GM12878 (cell line): ENCODE results near the gene NPTN. TPM values are rescaled to one million over a fixed set of nuclear protein-coding genes. Genes with fewer than 3 reads are reported as not detected.

ENCODE experiments used
- ATAC-seq: fragments of 200-7000 bp; cut with Tn5 transposase; 3 replicates; pipeline ENCODE4 v1.9.1; 2020; ENCODE audit warnings: mild to moderate bottlenecking, moderate library complexity
- BruUV-seq: library from RNA; stranded (reverse); fragments of 400-500 nt; replicated peaks from 2 replicates; lab custom pipeline; 2021; lab: Mats Ljungman, UMichigan
- CTCF ChIA-PET: fragments of 300-600 bp; sonication (Branson Sonifier 250); formaldehyde crosslinking; extraction: SDS; loops from one replicate; lab custom pipeline; 2021; ENCODE audit warnings: inconsistent platforms; lab: Yijun Ruan, JAX
- POLR2A ChIA-PET: fragments of 350-600 bp; formaldehyde crosslinking; extraction: SDS; loops from one replicate; lab custom pipeline; 2021; ENCODE audit warnings: inconsistent platforms; lab: Charles Lee
- RAD21 ChIA-PET: fragments of 300-600 bp; sonication (Branson Sonifier 250); formaldehyde crosslinking; loops from one replicate; lab custom pipeline; 2023; ENCODE audit warnings: antibody characterized with exemption; ENCODE audit not compliant: unreplicated experiment; lab: Charles Lee
- SMC1A ChIA-PET: fragments of 300-600 bp; sonication (Branson Sonifier 250); formaldehyde crosslinking; loops from one replicate; lab custom pipeline; 2023; ENCODE audit not compliant: unreplicated experiment, uncharacterized antibody; lab: Charles Lee
- DNase-seq: peaks from one replicate; pipeline ENCODE4 v3.0.0-alpha.2; 2011; ENCODE audit warnings: low read depth, low spot score
- FAIRE-seq: peaks from 3 replicates; lab custom pipeline; 2011; peaks lifted over from hg19 to GRCh38; lab: Jason Lieb, UNC
- H2AFZ ChIP-seq: 2 replicates; pipeline ENCODE4 v1.6.0; 2011; ENCODE audit warnings: low read depth, low read length, control low read depth; ENCODE audit not compliant: control insufficient read depth
- H3K27ac ChIP-seq: 2 replicates; pipeline ENCODE4 v1.5.1; 2011; ENCODE audit warnings: control low read depth; ENCODE audit not compliant: control insufficient read depth, insufficient read depth
- H3K27me3 ChIP-seq, 2 experiments: replicated peaks in 1 of 2; 2 replicates each; pipeline versions ENCODE4 v1.6.0 to v1.6.1; 2011; ENCODE audit warnings: low read length in 1 of 2; ENCODE audit not compliant: control insufficient read depth in 2 of 2, insufficient read depth in 2 of 2
- H3K36me3 ChIP-seq, 2 experiments: 2 replicates each; pipeline ENCODE4 v1.5.1; 2011; ENCODE audit warnings: low read length in 1 of 2; ENCODE audit not compliant: control insufficient read depth in 2 of 2, insufficient read depth in 2 of 2
- H3K4me1 ChIP-seq: 2 replicates; pipeline ENCODE4 v1.6.1; 2011; ENCODE audit warnings: mild to moderate bottlenecking, low read length, moderate library complexity, mixed read lengths; ENCODE audit not compliant: control insufficient read depth, insufficient read depth
- H3K4me2 ChIP-seq: 2 replicates; pipeline ENCODE4 v1.6.0; 2011; ENCODE audit warnings: control low read depth; ENCODE audit not compliant: control insufficient read depth, insufficient read depth
- H3K4me3 ChIP-seq: fragments of 200-600 bp; sonication (generic); 2 replicates; pipeline ENCODE4 v1.5.1; 2016
- H3K79me2 ChIP-seq: 2 replicates; pipeline ENCODE4 v1.6.0; 2011; ENCODE audit warnings: low read length; ENCODE audit not compliant: control insufficient read depth, insufficient read depth
- H3K9ac ChIP-seq: 2 replicates; pipeline ENCODE4 v1.8.0; 2011; ENCODE audit warnings: low read length, control low read depth, mixed read lengths; ENCODE audit not compliant: control insufficient read depth, insufficient read depth
- H3K9me3 ChIP-seq: replicated peaks from 3 replicates; pipeline ENCODE4 v1.5.1; 2011; ENCODE audit warnings: mild to moderate bottlenecking, low read length; ENCODE audit not compliant: control insufficient read depth, insufficient read depth
- H4K20me1 ChIP-seq: 2 replicates; pipeline ENCODE4 v1.6.0; 2011; ENCODE audit not compliant: control insufficient read depth, insufficient read depth
- BRCA1 ChIP-seq: IDR thresholded peaks from 2 replicates; pipeline ENCODE4 v1.6.1; 2011; ENCODE audit warnings: low read depth, low read length, improper control_type of control experiment
- CHD1 ChIP-seq: IDR thresholded peaks from 2 replicates; pipeline ENCODE4 v1.6.1; 2012; ENCODE audit warnings: low read depth, low read length, improper control_type of control experiment
- EED ChIP-seq: sonication (generic); IDR thresholded peaks from 2 replicates; pipeline ENCODE4 v1.6.1; 2016; ENCODE audit warnings: antibody characterized with exemption, low read depth
- WGBS: methylation state at CpG from one replicate; pipeline ENCODE4 v1.1.6; 2016; ENCODE audit warnings: low lambda C conversion rate; ENCODE audit not compliant: insufficient replicate concordance, insufficient coverage; ENCODE audit errors: missing lambda C conversion rate; 5-methylcytosine and 5-hydroxymethylcytosine counted together
- in situ Hi-C: fragments of 300-500 bp; cut with MboI; formaldehyde crosslinking; loops from 9 replicates; pipeline ENCODE4 v1.14.3; 2018; ENCODE audit warnings: mixed read lengths
- intact Hi-C: fragments of 100-400 bp; cut with micrococcal nuclease; formaldehyde crosslinking; loops from one replicate; pipeline ENCODE4 v1.14.2; 2022; ENCODE audit not compliant: unreplicated experiment
- polyA plus RNA-seq, 11 experiments: library from polyadenylated mRNA; depleted of rRNA in 4 of 11; unstranded in 6 of 11; stranded (reverse) in 5 of 11; fragments of >200 nt; fragmentation: Nextera tagmentation in 4 of 11; fragmentation: Illumina TruSeq in 1 of 11; extraction: Ambion mirVana in 4 of 11; extraction: Trizol in 1 of 11; gene quantifications; 1 replicate in 1 of 11; 2 replicates in 10 of 11; pipeline versions ENCODE4 v1.2.1 to v1.2.3, GENCODE V29; 2011 to 2016; ENCODE audit warnings: inconsistent platforms in 2 of 11, missing spikeins in 2 of 11, low read depth in 1 of 11
- total RNA-seq, 4 experiments: library from RNA; depleted of rRNA in 3 of 4; stranded (reverse); fragments of >200 nt in 3 of 4; fragmentation: Illumina TruSeq in 1 of 4; extraction: Trizol in 1 of 4; gene quantifications; 2 replicates each; pipeline versions ENCODE4 v1.2.1 to v1.2.3, GENCODE V29; 2013 to 2021
- TF ChIP-seq, protein P1 (sequence below): fragments of 450-650 bp; formaldehyde crosslinking; IDR thresholded peaks from 2 replicates; pipeline ENCODE4 v1.4.0; 2022; ENCODE audit warnings: mild to moderate bottlenecking, moderate library complexity
- TF ChIP-seq, protein P2 (sequence below): fragments of 450-650 bp; IDR thresholded peaks from 2 replicates; pipeline ENCODE4 v1.6.1; 2017; ENCODE audit warnings: mild to moderate bottlenecking

Gene NPTN
- total and polyA plus RNA-seq, 10 of the 15 experiments (the other 5 are each of a cell fraction or from before 2014, with no cell fraction given), result 17.8 to 79.1 (median 41.7) TPM

- ATAC-seq, result no peak
These were observed 5.1 kb downstream of the NPTN start for GRCh38 chr15:73628102-73628501.

More at GRCh38 chr15:73628102-73628501, 5.1 kb downstream of the NPTN start:
- CTCF ChIA-PET, result interaction anchor here (2.3 to 13.2 kb wide), 4 partner anchors 8 to 65 kb away, joined by 7 to 250 read pairs (median 109); no protein-coding TSS in a partner anchor
- Histone ChIP-seq H3K9me3 (no peaks in the 10 kb centered on the region), H4K20me1 (no peaks in the 10 kb centered on the region), H3K4me2 (peak overlapping the region; percentile 41; the same call in 1 of the 2 replicates), H3K36me3 (no peaks in the 10 kb centered on the region; a peak in 1 of 4 replicates), H3K79me2 (peaks cover 89% of the 10 kb centered on the region), H3K27ac (no peak overlapping the region), H3K4me1 (peaks cover 16% of the 10 kb centered on the region), H2AFZ (no peak overlapping the region), H3K27me3 (no peaks in the 10 kb centered on the region), H3K9ac (no peak overlapping the region), H3K4me3 (no peak overlapping the region; the same call in 1 of the 2 replicates)
- SMC1A ChIA-PET, result interaction anchor here (0.7 to 5.2 kb wide), 5 partner anchors 8 to 65 kb away, joined by 3 to 35 read pairs (median 8); no protein-coding TSS in a partner anchor
- POLR2A ChIA-PET, result interaction anchor here (0.5 to 1.1 kb wide), 3 partner anchors 10 to 1693 kb away, joined by 3 to 4 read pairs (median 4); no protein-coding TSS in a partner anchor
- no peak for DNase-seq
- FAIRE-seq, result no peak
- 80% methylated on average over 2 of the region's 2 CpGs for WGBS
- intact Hi-C loops, result no loop called here
- BruUV-seq, result TSS peak; percentile 12
- in situ Hi-C loops, result no loop called here
- RAD21 ChIA-PET, result interaction anchor here (1.7 to 2.3 kb wide), 3 partner anchors 9 to 67 kb away, joined by 5 to 10 read pairs (median 5); no protein-coding TSS in a partner anchor
- TF ChIP-seq CHD1 (no peak), EED (no peak), BRCA1 (no peak)
- TF ChIP-seq, protein P1, sequence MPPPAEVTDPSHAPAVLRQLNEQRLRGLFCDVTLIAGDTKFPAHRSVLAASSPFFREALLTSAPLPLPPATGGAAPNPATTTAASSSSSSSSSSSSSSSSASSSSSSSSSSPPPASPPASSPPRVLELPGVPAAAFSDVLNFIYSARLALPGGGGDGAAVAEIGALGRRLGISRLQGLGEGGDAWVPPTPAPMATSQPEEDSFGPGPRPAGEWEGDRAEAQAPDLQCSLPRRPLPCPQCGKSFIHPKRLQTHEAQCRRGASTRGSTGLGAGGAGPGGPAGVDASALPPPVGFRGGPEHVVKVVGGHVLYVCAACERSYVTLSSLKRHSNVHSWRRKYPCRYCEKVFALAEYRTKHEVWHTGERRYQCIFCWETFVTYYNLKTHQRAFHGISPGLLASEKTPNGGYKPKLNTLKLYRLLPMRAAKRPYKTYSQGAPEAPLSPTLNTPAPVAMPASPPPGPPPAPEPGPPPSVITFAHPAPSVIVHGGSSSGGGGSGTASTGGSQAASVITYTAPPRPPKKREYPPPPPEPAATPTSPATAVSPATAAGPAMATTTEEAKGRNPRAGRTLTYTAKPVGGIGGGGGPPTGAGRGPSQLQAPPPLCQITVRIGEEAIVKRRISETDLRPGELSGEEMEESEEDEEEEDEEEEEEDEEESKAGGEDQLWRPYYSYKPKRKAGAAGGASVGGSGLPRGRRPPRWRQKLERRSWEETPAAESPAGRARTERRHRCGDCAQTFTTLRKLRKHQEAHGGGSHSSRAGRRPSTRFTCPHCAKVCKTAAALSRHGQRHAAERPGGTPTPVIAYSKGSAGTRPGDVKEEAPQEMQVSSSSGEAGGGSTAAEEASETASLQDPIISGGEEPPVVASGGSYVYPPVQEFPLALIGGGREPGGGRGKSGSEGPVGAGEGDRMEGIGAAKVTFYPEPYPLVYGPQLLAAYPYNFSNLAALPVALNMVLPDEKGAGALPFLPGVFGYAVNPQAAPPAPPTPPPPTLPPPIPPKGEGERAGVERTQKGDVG (CRISPR knock-in tag), result no peak
- TF ChIP-seq, protein P2, sequence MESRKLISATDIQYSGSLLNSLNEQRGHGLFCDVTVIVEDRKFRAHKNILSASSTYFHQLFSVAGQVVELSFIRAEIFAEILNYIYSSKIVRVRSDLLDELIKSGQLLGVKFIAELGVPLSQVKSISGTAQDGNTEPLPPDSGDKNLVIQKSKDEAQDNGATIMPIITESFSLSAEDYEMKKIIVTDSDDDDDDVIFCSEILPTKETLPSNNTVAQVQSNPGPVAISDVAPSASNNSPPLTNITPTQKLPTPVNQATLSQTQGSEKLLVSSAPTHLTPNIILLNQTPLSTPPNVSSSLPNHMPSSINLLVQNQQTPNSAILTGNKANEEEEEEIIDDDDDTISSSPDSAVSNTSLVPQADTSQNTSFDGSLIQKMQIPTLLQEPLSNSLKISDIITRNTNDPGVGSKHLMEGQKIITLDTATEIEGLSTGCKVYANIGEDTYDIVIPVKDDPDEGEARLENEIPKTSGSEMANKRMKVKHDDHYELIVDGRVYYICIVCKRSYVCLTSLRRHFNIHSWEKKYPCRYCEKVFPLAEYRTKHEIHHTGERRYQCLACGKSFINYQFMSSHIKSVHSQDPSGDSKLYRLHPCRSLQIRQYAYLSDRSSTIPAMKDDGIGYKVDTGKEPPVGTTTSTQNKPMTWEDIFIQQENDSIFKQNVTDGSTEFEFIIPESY, result no peak
